K562 (cell line): ENCODE results near the gene OSM. TPM values are rescaled to one million over a fixed set of nuclear protein-coding genes. Genes with fewer than 3 reads are reported as not detected.

Source experiments
- ATAC-seq: fragments of 200-7000 bp; cut with Tn5 transposase; 3 replicates; pipeline ENCODE4 v1.9.1; 2020; ENCODE audit warnings: moderate library complexity
- BruUV-seq: library from RNA; stranded (reverse); fragments of 400-500 nt; replicated peaks from 2 replicates; lab custom pipeline; 2021; lab: Mats Ljungman, UMichigan
- CTCF ChIA-PET: fragments of 300-600 bp; formaldehyde crosslinking; extraction: SDS; loops from one replicate; lab custom pipeline; 2021; ENCODE audit warnings: low intra/inter-chr PET ratio; lab: Yijun Ruan, JAX
- POLR2A ChIA-PET: fragments of 300-600, 350-650 bp; sonication (Branson Sonifier 250); formaldehyde crosslinking; extraction: SDS; loops from one replicate; lab custom pipeline; 2021; ENCODE audit warnings: antibody characterized with exemption, inconsistent platforms; lab: Yijun Ruan, JAX
- DNase-seq, 4 experiments: peaks; one replicate each; pipeline versions ENCODE4 v3.0.0 to v3.0.0-alpha.2; 2011 to 2018; ENCODE audit warnings: low spot score in 3 of 4, mixed read lengths in 3 of 4; ENCODE audit errors: extremely low read depth in 1 of 4
- FAIRE-seq: peaks from 2 replicates; lab custom pipeline; 2011; peaks lifted over from hg19 to GRCh38; lab: Jason Lieb, UNC
- H2AFZ ChIP-seq: 2 replicates; pipeline ENCODE4 v1.6.0; 2011; ENCODE audit warnings: low read depth, low read length, control low read depth, inconsistent platforms
- H3K27ac ChIP-seq: fragments of 200-600 bp; 3 replicates; pipeline ENCODE4 v1.8.0; 2011; ENCODE audit warnings: low read depth, mild to moderate bottlenecking, control low read depth, inconsistent platforms, low read length, moderate library complexity, mixed read lengths; ENCODE audit errors: extremely low read depth
- H3K27me3 ChIP-seq, 2 experiments: fragments of 300-600 bp in 1 of 2; 2 replicates in 1 of 2; 3 replicates in 1 of 2; pipeline versions ENCODE4 v1.6.0 to v1.8.0; 2011; ENCODE audit warnings: inconsistent platforms in 2 of 2, low read length in 2 of 2, mild to moderate bottlenecking in 1 of 2, mixed read lengths in 1 of 2, moderate library complexity in 1 of 2; ENCODE audit not compliant: control insufficient read depth in 2 of 2, insufficient read depth in 2 of 2
- H3K36me3 ChIP-seq: fragments of 300-600 bp; 3 replicates; pipeline ENCODE4 v1.8.0; 2011; ENCODE audit warnings: mild to moderate bottlenecking, low read length, inconsistent platforms; ENCODE audit not compliant: control insufficient read depth, insufficient read depth
- H3K4me1 ChIP-seq, 2 experiments: fragments of 200-600 bp in 1 of 2; replicated peaks in 1 of 2; 2 replicates in 1 of 2; 3 replicates in 1 of 2; pipeline versions ENCODE4 v1.5.1 to v1.8.0; 2011; ENCODE audit warnings: inconsistent platforms in 2 of 2, low read length in 2 of 2, mild to moderate bottlenecking in 1 of 2, mixed read lengths in 1 of 2, moderate library complexity in 1 of 2; ENCODE audit not compliant: control insufficient read depth in 2 of 2, insufficient read depth in 2 of 2
- H3K4me2 ChIP-seq: 2 replicates; pipeline ENCODE4 v1.6.1; 2011; ENCODE audit warnings: low read length, control low read depth, inconsistent platforms, mixed read lengths; ENCODE audit not compliant: insufficient read depth
- H3K4me3 ChIP-seq: fragments of 200-600 bp; sonication (generic), shearing (Covaris generic); 2 replicates; pipeline ENCODE4 v1.5.1; 2016; ENCODE audit warnings: control low read depth, inconsistent platforms
- H3K79me2 ChIP-seq: fragments of 200-600 bp; 3 replicates; pipeline ENCODE4 v1.8.0; 2011; ENCODE audit warnings: low read length, inconsistent platforms; ENCODE audit not compliant: control insufficient read depth, insufficient read depth
- H3K9ac ChIP-seq, 2 experiments: 2 replicates each; pipeline versions ENCODE4 v1.6.0 to v1.6.1; 2011; ENCODE audit warnings: low read depth in 2 of 2, low read length in 2 of 2, control low read depth in 1 of 2, inconsistent platforms in 1 of 2, mild to moderate bottlenecking in 1 of 2, mixed read lengths in 1 of 2; ENCODE audit not compliant: insufficient read depth in 1 of 2
- H3K9me1 ChIP-seq: one replicate; pipeline ENCODE4 v1.6.0; 2011; ENCODE audit warnings: inconsistent platforms, mild to moderate bottlenecking, low read length, moderate library complexity; ENCODE audit not compliant: control insufficient read depth, insufficient read depth
- H3K9me3 ChIP-seq: replicated peaks from 2 replicates; pipeline ENCODE4 v1.5.1; 2011; ENCODE audit warnings: low read depth, low read length, inconsistent platforms; ENCODE audit not compliant: control insufficient read depth, insufficient read depth
- H4K20me1 ChIP-seq: replicated peaks from 2 replicates; pipeline ENCODE4 v1.6.1; 2011; ENCODE audit warnings: low read length, inconsistent platforms, mixed read lengths; ENCODE audit not compliant: control insufficient read depth, insufficient read depth
- BRD4 ChIP-seq: fragments of 200-600 bp; sonication (generic); IDR thresholded peaks from 2 replicates; pipeline ENCODE4 v1.6.1; 2017; ENCODE audit warnings: inconsistent platforms
- TGIF2 ChIP-seq: sonication (generic); formaldehyde crosslinking; IDR thresholded peaks from 2 replicates; pipeline ENCODE4 v1.8.1; 2022; ENCODE audit warnings: mild to moderate bottlenecking, missing genetic modification reagents, moderate library complexity
- XRCC4 ChIP-seq: IDR thresholded peaks from one replicate; pipeline ENCODE4 v1.6.1; 2011; ENCODE audit not compliant: insufficient read depth, insufficient read length; ENCODE audit errors: extremely low read depth
- ZKSCAN8 ChIP-seq: fragments of 200-800 bp; sonication (Bioruptor generic); IDR thresholded peaks from 2 replicates; pipeline ENCODE4 v1.6.1; 2016; ENCODE audit warnings: missing genetic modification characterization, missing compliant biosample characterization
- WGBS: fragments of 100-300 bp; shearing (Covaris generic); methylation state at CpG from one replicate; pipeline ENCODE4 v1.1.6; 2016; ENCODE audit warnings: low coverage, mixed read lengths; ENCODE audit not compliant: insufficient coverage; ENCODE audit errors: missing lambda C conversion rate; 5-methylcytosine and 5-hydroxymethylcytosine counted together
- in situ Hi-C: fragments of 300-500 bp; cut with MboI; formaldehyde crosslinking; loops from 4 replicates; pipeline ENCODE4 v1.15.0; 2018; ENCODE audit warnings: inconsistent platforms, mixed read lengths
- intact Hi-C: fragments of 100-400 bp; cut with micrococcal nuclease; formaldehyde crosslinking; loops from 2 replicates; pipeline ENCODE4 v1.14.2; 2022
- polyA plus RNA-seq, 8 experiments: library from polyadenylated mRNA; depleted of rRNA in 4 of 8; stranded (reverse) in 5 of 8; unstranded in 3 of 8; fragments of >200 nt; fragmentation: Nextera tagmentation in 2 of 8; fragmentation: Illumina TruSeq in 1 of 8; extraction: Ambion mirVana in 2 of 8; extraction: Trizol in 1 of 8; gene quantifications; 2 replicates each; pipeline versions ENCODE4 v1.2.1 to v1.2.3, GENCODE V29; 2011 to 2014; ENCODE audit warnings: inconsistent platforms in 1 of 8, missing spikeins in 1 of 8
- total RNA-seq, 7 experiments: library from RNA; depleted of rRNA in 6 of 7; stranded (reverse); fragments of >200 nt in 6 of 7; fragmentation: Illumina TruSeq in 2 of 7; extraction: Trizol in 2 of 7; gene quantifications; 2 replicates each; pipeline versions ENCODE4 v1.2.1 to v1.2.3, GENCODE V29; 2011 to 2021; ENCODE audit warnings: low replicate concordance in 1 of 7

The OSM gene
- total and polyA plus RNA-seq, 9 of the 15 experiments (the other 6 are each of a cell fraction or from before 2014, with no cell fraction given), result 0.22 TPM; not detected in 8

- FAIRE-seq (no peak), DNase-seq (no peak), ATAC-seq (no peak)
- BruUV-seq, result no TSS peak
- 63% methylated on average over 8 of the region's 9 CpGs for WGBS
- intact Hi-C loops (no loop called here), in situ Hi-C loops (no loop called here)
- H3K4me2 ChIP-seq, result no peak overlapping the region
- H2AFZ ChIP-seq, result no peak overlapping the region
- H4K20me1 ChIP-seq, result no peaks in the 10 kb centered on the region
- no peak overlapping the region for H3K27ac ChIP-seq
- no peaks in the 10 kb centered on the region for H3K79me2 ChIP-seq
- no peaks in the 10 kb centered on the region for H3K9me3 ChIP-seq
- H3K36me3 ChIP-seq, result peaks cover 10% of the 10 kb centered on the region; the same call in 1 of the 3 replicates
- H3K4me3 ChIP-seq, result no peak overlapping the region
- TF ChIP-seq BRD4 (no peak), ZKSCAN8 (CRISPR knock-in tag) (no peak), XRCC4 (no peak), TGIF2 (no peak)
- H3K27me3 ChIP-seq, result no peaks in the 10 kb centered on the region
- H3K9me1 ChIP-seq, result no peaks in the 10 kb centered on the region
- POLR2A ChIA-PET, result no interaction called here
- H3K9ac ChIP-seq, result peak overlapping the region in 1 of 2 experiments; percentile 17; a peak in 1 of 4 replicates
- H3K4me1 ChIP-seq, result 0 out of 5 replicates have a peak, but pooled peaks cover 0 to 2% of the 10 kb centered on the region in 2 experiments
- CTCF ChIA-PET, result no interaction called here
Observed at GRCh38 chr22:30297991-30298701, 31.5 kb upstream of the OSM start.
